ENCODE measurements around the gene JPH3.

DNA sequence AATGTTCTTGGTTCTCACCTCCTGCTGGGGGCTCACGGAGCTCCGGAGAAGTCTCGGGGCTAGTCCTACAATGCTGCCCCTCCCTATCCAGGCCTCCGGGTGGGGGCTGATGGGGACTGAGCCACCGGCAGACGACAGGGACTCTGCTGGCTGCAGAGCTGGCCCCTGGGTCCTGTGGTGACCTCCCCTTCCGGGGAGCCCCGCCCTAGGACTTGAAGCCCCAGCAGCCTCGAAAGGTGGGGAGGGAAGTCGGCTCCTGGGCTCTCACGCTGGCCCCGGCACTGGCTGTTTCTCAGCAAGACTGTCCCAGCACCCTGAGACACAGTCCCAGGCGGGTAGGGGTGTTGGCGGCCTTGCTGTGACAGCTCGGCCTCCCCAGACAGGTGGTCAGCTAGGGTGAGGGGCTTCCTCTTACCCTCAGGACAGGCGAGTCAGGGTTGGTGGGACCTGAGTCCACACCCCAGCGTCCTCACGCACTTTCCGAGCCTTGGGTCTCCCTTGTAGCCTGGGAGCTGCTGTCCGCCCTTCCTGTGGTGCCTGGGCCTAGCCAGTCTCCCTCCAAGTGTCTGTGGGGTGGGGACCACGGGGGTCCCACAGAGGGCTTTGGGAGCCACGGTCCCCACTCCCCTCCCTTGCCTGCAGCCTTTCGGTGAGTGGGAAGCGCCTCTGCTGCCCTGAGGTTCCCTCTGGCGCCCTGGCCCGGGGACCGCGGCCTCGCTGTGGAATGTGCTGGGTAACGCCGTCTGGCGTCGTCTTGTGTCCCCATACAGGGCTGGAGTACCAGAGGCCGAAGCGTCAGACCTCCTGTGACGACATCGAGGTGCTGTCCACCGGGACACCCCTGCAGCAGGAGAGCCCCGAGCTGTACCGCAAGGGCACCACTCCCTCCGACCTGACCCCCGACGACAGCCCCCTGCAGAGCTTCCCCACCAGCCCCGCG, 86.8 kb downstream of the JPH3 start:
- TF ChIP-seq EP300 (IDR thresholded peaks at IDR 0.05) (no peak), POLR2A (IDR thresholded peaks at IDR 0.05) (no peak), CTCF (IDR thresholded peaks at IDR 0.05) (no peak)

Measured in tibial nerve (tissue), 4 donors.